Mesenchymal stem cell (in vitro differentiated cells and primary cell): Measurements from ENCODE around the gene LPCAT1.
"Not testable (repeated sequence)": the region's sequence is repeated elsewhere in the genome, so short reads cannot be mapped to it uniquely, and the experiment has no call there.

Source experiments
- DNase-seq: peaks from one replicate; pipeline ENCODE4 v3.0.0-alpha.2; 2013
- H2AFZ ChIP-seq: one replicate; pipeline ENCODE4 v1.6.1; 2013; ENCODE audit warnings: low read depth, mild to moderate bottlenecking, control low read depth, inconsistent platforms, low read length, moderate library complexity
- H2AK5ac ChIP-seq: 2 replicates; pipeline ENCODE4 v1.6.1; 2013; ENCODE audit warnings: low read length, moderate library complexity, mild to moderate bottlenecking, inconsistent platforms; ENCODE audit not compliant: severe bottlenecking
- H2BK120ac ChIP-seq: one replicate; pipeline ENCODE4 v1.6.1; 2013; ENCODE audit warnings: low read depth, mild to moderate bottlenecking, inconsistent platforms, low read length, moderate library complexity
- H2BK12ac ChIP-seq, 2 experiments: one replicate each; pipeline ENCODE4 v1.6.1; 2013; ENCODE audit warnings: inconsistent platforms in 2 of 2, low read length in 2 of 2, mild to moderate bottlenecking in 2 of 2, moderate library complexity in 2 of 2, control low read depth in 1 of 2
- H2BK15ac ChIP-seq: one replicate; pipeline ENCODE4 v1.6.1; 2013; ENCODE audit warnings: mild to moderate bottlenecking, low read depth, inconsistent platforms; ENCODE audit not compliant: poor library complexity, severe bottlenecking
- H2BK5ac ChIP-seq: 2 replicates; pipeline ENCODE4 v1.6.1; 2013; ENCODE audit warnings: low read depth, mild to moderate bottlenecking, low read length, control low read depth, inconsistent platforms; ENCODE audit not compliant: poor library complexity, severe bottlenecking
- H3K14ac ChIP-seq, 2 experiments: one replicate each; pipeline ENCODE4 v1.6.1; 2013; ENCODE audit warnings: inconsistent platforms in 2 of 2, low read length in 2 of 2, control low read depth in 1 of 2, mild to moderate bottlenecking in 1 of 2, moderate library complexity in 1 of 2
- H3K18ac ChIP-seq, 2 experiments: one replicate each; pipeline ENCODE4 v1.6.1; 2013; ENCODE audit warnings: inconsistent platforms in 2 of 2, low read length in 2 of 2, control low read depth in 1 of 2, low read depth in 1 of 2, mild to moderate bottlenecking in 1 of 2
- H3K23ac ChIP-seq, 2 experiments: one replicate each; pipeline ENCODE4 v1.6.1; 2013; ENCODE audit warnings: inconsistent platforms in 2 of 2, low read length in 2 of 2, mild to moderate bottlenecking in 2 of 2, moderate library complexity in 2 of 2, control low read depth in 1 of 2
- H3K27ac ChIP-seq: 2 replicates; pipeline ENCODE4 v1.5.1; 2013; ENCODE audit warnings: mild to moderate bottlenecking, moderate library complexity, low read length, control low read depth, inconsistent platforms; ENCODE audit not compliant: poor library complexity, severe bottlenecking
- H3K27me3 ChIP-seq, 2 experiments: 2 replicates each; pipeline versions ENCODE4 v1.6.1 to v1.7.0; 2013; ENCODE audit warnings: low read length in 2 of 2, mild to moderate bottlenecking in 2 of 2, moderate library complexity in 2 of 2, control low read depth in 1 of 2, inconsistent platforms in 1 of 2; ENCODE audit not compliant: control insufficient read depth in 1 of 2, insufficient read depth in 1 of 2
- H3K36me3 ChIP-seq, 2 experiments: 2 replicates each; pipeline versions ENCODE4 v1.6.1 to v1.7.0; 2013; ENCODE audit warnings: low read length in 2 of 2, control low read depth in 1 of 2, inconsistent platforms in 1 of 2, low read depth in 1 of 2, mild to moderate bottlenecking in 1 of 2; ENCODE audit not compliant: insufficient read depth in 2 of 2, control insufficient read depth in 1 of 2
- H3K4ac ChIP-seq, 2 experiments: one replicate each; pipeline ENCODE4 v1.6.1; 2013; ENCODE audit warnings: inconsistent platforms in 2 of 2, low read length in 2 of 2, mild to moderate bottlenecking in 2 of 2, moderate library complexity in 2 of 2, control low read depth in 1 of 2, low read depth in 1 of 2
- H3K4me1 ChIP-seq: 2 replicates; pipeline ENCODE4 v1.6.1; 2013; ENCODE audit warnings: low read depth, low read length, control low read depth; ENCODE audit not compliant: control insufficient read depth, insufficient read depth
- H3K4me2 ChIP-seq: 2 replicates; pipeline ENCODE4 v1.6.1; 2013; ENCODE audit warnings: low read length, mild to moderate bottlenecking, inconsistent platforms; ENCODE audit not compliant: poor library complexity, severe bottlenecking
- H3K4me3 ChIP-seq, 2 experiments: 2 replicates each; pipeline versions ENCODE4 v1.5.1 to v1.7.0; 2013; ENCODE audit warnings: low read length in 2 of 2, mild to moderate bottlenecking in 2 of 2, control low read depth in 1 of 2, low read depth in 1 of 2; ENCODE audit not compliant: insufficient read depth in 1 of 2
- H3K79me1 ChIP-seq: replicated peaks from 2 replicates; pipeline ENCODE4 v1.6.1; 2013; ENCODE audit warnings: mild to moderate bottlenecking, control low read depth, low read length, inconsistent platforms; ENCODE audit not compliant: poor library complexity, severe bottlenecking
- H3K9ac ChIP-seq: 2 replicates; pipeline ENCODE4 v1.7.0; 2013; ENCODE audit warnings: mild to moderate bottlenecking, low read length, moderate library complexity
- H3K9me3 ChIP-seq: 2 replicates; pipeline ENCODE4 v1.7.0; 2013; ENCODE audit warnings: mild to moderate bottlenecking, low read length; ENCODE audit not compliant: control insufficient read depth
- H4K8ac ChIP-seq: one replicate; pipeline ENCODE4 v1.6.1; 2013; ENCODE audit warnings: inconsistent platforms, mild to moderate bottlenecking, low read length, moderate library complexity
- H4K91ac ChIP-seq: one replicate; pipeline ENCODE4 v1.6.1; 2013; ENCODE audit warnings: mild to moderate bottlenecking, low read length, inconsistent platforms
- WGBS: methylation state at CpG from one replicate; pipeline ENCODE4 v1.1.7; 2013; ENCODE audit warnings: mixed read lengths; 5-methylcytosine and 5-hydroxymethylcytosine counted together

The LPCAT1 gene

DNA sequence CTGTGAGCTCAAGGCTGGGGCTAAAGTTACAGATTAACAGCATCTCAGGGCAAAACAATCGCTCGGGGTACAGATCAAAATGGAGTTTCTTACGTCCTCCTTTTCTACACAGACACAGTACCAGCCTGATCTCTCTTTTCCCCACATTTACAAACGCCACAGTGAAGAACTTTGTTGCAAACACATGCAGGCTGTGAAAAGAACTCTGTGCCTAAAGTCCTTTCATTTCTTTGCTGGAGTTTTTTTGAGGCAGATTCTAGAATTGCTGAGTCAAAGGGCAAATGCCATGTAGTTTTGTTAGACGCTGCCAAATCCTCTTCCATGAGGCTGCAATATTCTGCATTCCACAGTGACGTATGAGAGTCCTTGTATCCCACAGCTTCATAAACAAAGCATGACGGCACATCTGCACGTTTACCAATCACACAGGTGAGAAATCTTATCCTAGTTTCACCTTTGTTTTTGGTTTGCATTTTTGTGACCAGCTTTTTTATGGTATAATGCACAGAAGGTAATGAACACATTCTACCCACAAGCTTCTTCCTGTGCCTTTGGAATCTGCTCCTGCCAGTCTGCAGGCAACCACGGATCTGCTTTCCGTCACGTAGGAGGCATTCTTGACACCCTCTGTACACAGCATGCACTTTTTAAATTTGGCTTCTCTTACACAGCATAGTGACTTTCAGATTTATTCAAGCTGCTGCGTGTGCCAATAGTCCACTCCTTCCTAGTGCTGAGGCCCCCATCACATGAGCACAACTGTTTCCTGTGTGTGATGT lies 44.6 kb upstream of the LPCAT1 start:
- peak overlapping the region; percentile 55 for H3K4me2 ChIP-seq
- H3K18ac ChIP-seq = peak overlapping the region; percentile 76 to 86
- H3K23ac ChIP-seq = no peak overlapping the region
- no peaks in the 10 kb centered on the region for H3K27me3 ChIP-seq
- peak overlapping the region in 1 of 2 experiments; percentile 75 for H3K14ac ChIP-seq
- H2AFZ ChIP-seq = no peak overlapping the region
- no peaks in the 10 kb centered on the region for H3K9me3 ChIP-seq
- H2AK5ac ChIP-seq = no peak overlapping the region
- peak overlapping the region in 1 of 2 experiments; percentile 90 for H2BK12ac ChIP-seq
- H3K4me1 ChIP-seq = peaks cover 40% of the 10 kb centered on the region
- peak overlapping the region; percentile 91 for H3K27ac ChIP-seq
- H3K4me3 ChIP-seq = peak overlapping the region in 1 of 2 experiments; percentile 12
- H4K8ac ChIP-seq = peak overlapping the region; percentile 22
- peak; percentile 93 for DNase-seq
- H4K91ac ChIP-seq = no peak overlapping the region
- H3K79me1 ChIP-seq = no peaks in the 10 kb centered on the region
- peaks cover under 1 to 10% of the 10 kb centered on the region in 2 experiments for H3K36me3 ChIP-seq
- H3K9ac ChIP-seq = peak overlapping the region; percentile 52
- no peak overlapping the region for H2BK5ac ChIP-seq
- 26% methylated on average over 9 of the region's 12 CpGs for WGBS
- no peak overlapping the region for H2BK120ac ChIP-seq
- H2BK15ac ChIP-seq = no peak overlapping the region
- H3K4ac ChIP-seq = peak overlapping the region in 1 of 2 experiments; percentile 76

DNA sequence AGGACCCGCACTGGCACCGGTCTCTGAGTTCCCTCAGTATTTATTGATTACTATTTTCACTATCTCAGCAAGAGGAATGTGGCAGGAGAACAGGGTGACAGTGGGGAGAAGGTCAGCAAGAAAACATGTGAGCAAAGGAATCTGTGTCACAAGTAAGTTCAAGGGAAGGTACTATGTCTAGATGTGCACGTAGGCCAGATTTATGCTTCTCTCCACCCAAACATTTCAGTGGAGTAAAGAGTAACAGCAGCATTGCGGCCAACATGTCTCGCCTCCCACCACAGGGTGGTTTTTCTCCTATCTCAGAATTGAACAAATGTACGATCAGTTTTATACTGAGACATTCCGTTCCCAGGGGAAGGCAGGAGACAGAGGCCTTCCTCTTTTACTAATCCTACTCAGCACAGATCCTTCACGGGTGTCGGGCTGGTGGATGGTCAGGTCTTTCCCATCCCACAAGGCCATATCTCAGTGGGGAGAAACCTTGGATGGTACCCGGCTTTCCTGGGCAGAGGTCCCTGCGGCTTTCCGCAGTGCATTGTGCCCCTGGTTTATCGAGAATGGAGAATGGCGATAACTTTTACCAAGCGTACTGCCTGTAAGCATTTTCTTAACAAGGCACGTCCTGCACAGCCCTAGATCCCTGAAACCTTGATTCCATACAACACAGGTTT lies 43.9 kb upstream of the LPCAT1 start:
- WGBS = 92% methylated on average over 16 of the region's 16 CpGs
- H2AFZ ChIP-seq, H2BK120ac ChIP-seq: not testable (repeated sequence)

DNA sequence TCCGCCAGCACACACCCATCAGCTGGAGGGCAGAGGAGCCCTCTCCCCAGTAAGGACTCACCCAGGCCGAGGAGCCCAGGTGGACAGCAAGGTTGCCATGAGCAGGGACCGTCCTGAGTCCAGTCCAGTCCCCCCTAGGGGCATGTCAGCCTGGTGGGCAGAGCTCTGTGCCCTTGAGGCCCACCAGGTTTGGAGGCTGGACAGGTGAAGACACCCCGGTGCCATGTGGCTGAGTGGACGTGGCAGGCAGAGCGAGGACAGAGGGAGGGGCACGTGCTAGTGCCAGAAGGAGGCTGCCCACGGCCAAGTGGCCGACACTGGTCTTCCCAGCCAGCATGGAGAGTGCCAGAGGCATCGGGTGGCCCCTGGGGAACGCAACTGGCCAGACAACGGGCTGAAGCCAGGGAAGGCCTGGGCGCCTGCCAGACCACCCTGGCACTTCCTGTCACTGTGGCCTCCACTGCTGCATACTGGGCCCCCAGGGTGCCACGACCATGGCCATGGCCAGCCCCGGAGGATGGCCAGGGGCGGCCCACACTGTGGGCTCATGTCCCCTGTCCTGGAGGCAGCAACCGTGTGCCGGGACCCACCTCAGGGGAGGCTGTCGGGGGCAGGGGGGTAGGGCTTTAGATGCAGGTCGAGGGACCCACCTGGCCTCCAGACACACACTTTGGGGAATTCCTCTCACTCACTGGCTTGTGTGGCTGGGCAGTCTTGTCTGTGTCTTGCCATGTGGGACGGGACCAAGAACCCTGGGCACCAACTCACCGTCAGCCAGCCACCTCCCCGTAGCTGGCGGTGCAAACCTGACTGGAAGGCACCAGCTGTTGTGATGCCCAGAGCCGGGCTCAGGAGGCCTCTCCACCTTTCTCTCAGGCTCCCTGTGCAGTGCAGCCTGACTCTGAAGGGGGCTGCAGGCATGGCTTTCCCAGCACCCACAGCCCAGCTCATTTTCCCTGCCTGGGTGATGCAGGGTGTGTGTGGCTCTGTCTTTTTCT lies 42.3 kb upstream of the LPCAT1 start:
- peak overlapping the region; percentile 43 for H4K91ac ChIP-seq
- H3K9me3 ChIP-seq = no peaks in the 10 kb centered on the region
- peak overlapping the region in 1 of 2 experiments; percentile 26 for H3K14ac ChIP-seq
- no peak overlapping the region for H3K9ac ChIP-seq
- H4K8ac ChIP-seq = peak overlapping the region; percentile 5
- no peak overlapping the region for H3K4me2 ChIP-seq
- H3K27me3 ChIP-seq = peaks cover 0 to 6% of the 10 kb centered on the region in 2 experiments
- H2BK15ac ChIP-seq = no peak overlapping the region
- no peak overlapping the region for H3K4me3 ChIP-seq
- H2AK5ac ChIP-seq = peak overlapping the region; percentile 40
- no peak overlapping the region for H3K23ac ChIP-seq
- H2BK120ac ChIP-seq = no peak overlapping the region
- H2AFZ ChIP-seq = no peak overlapping the region
- H3K27ac ChIP-seq = no peak overlapping the region
- peaks cover 0 to 5% of the 10 kb centered on the region in 2 experiments for H3K36me3 ChIP-seq
- 90% methylated on average over 24 of the region's 25 CpGs for WGBS
- H3K18ac ChIP-seq = peak overlapping the region in 1 of 2 experiments; percentile 35
- H3K4me1 ChIP-seq = peaks cover 45% of the 10 kb centered on the region
- no peak overlapping the region for H2BK5ac ChIP-seq
- H2BK12ac ChIP-seq = peak overlapping the region in 1 of 2 experiments; percentile 81
- no peaks in the 10 kb centered on the region for H3K79me1 ChIP-seq
- no peak for DNase-seq
- peak overlapping the region in 1 of 2 experiments; percentile 40 for H3K4ac ChIP-seq

More for the DNA sequence above, 43.9 kb upstream of the LPCAT1 start:
- not testable (repeated sequence) for H3K4me3 ChIP-seq, H2AK5ac ChIP-seq, H3K23ac ChIP-seq, H3K79me1 ChIP-seq, H2BK5ac ChIP-seq, H4K91ac ChIP-seq, DNase-seq, H3K27me3 ChIP-seq, H3K36me3 ChIP-seq, H2BK15ac ChIP-seq, H3K9me3 ChIP-seq
- H3K27ac ChIP-seq = peak overlapping the region; percentile 91
- H4K8ac ChIP-seq = peak overlapping the region; percentile 22
- peak overlapping the region; percentile 55 for H3K4me2 ChIP-seq
- peak overlapping the region in 1 of 2 experiments; percentile 90 for H2BK12ac ChIP-seq
- H3K18ac ChIP-seq = peak overlapping the region; percentile 76 to 86
- H3K4ac ChIP-seq = peak overlapping the region in 1 of 2 experiments; percentile 76
- peak overlapping the region; percentile 52 for H3K9ac ChIP-seq
- H3K4me1 ChIP-seq = peaks cover 43% of the 10 kb centered on the region
- peak overlapping the region in 1 of 2 experiments; percentile 75 for H3K14ac ChIP-seq
